Measurements from ENCODE around the gene CALN1.
"Not testable (repeated sequence)": the region's sequence is repeated elsewhere in the genome, so short reads cannot be mapped to it uniquely, and the experiment has no call there.

Gene CALN1

DNA sequence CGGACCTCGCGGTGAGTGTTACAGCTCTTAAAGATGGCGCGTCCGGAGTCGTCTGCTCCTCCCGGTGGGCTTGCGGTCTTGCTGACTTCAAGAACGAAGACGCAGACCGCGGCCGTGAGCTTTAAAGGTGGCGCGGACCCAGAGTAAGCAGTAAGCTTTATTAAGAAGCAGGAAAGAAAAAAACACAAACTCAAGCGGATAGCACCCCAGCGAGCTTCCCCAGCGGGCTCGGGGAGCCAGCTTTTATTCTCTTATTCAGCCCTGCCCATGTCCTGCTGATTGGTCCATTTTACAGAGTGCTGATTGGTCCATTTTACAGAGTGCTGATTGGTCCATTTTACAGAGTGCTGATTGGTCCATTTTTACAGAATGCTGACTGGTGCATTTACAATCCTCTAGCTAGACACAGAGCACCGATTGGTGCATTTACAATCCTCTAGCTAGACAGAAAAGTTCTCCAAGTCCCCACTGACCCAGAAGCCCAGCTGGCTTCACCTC is at the start of gene CALN1:
TSS of gene CALN1 (minus strand) at position 218 of the 498 bp plus-strand sequence.
- not testable (repeated sequence) for DNase-seq

DNA sequence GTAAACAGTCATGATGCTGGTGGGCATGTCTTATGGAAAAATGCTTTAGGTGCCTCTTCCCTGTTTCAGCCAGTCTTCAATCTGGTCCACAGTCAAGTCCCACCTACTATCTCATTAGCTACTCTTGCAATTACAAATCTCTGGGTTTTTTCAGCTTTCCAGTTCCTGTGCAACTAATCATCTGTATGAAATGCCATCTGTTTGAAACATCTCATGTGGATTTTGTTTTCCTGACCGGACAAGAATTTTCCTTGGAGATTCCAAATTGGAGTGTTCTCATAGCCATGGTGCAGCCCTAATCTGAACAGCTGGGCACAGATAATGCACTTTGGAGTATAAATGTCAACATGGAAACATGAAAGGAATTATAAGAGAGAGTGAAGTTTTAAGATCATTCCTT is 41.3 kb upstream of the CALN1 start:
- DNase-seq, result no peak

DNA sequence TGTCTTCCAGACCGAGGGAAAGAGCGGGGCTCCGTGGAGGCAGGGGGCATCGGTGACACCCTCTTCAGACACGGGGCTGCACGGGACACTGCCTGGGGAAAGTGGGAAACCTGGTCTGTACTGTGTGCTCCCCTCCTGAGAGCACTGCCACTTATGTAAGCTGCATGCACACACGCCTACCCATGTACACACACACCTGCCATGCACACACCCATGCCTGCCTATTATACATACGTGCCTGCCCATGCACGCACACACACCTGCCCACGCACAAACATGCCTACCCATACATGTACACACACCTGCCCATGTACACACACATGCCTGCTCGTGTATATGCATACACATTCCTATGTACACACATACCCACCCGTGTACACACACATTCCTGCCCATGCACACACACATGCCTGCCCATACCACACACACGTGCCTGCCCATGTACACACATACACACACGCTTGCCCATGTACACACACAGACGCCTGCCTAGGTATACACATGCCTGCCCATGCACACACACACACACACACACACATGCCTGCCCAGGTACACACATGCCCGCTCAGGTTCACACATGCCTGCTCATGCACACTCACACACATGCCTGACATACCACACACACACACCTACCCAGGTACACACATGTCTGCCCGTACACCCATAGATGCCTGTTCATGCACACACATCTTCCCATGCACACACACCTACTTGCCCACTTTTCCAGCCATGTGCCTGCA is 35.5 kb upstream of the CALN1 start:
- no peak for DNase-seq

DNA sequence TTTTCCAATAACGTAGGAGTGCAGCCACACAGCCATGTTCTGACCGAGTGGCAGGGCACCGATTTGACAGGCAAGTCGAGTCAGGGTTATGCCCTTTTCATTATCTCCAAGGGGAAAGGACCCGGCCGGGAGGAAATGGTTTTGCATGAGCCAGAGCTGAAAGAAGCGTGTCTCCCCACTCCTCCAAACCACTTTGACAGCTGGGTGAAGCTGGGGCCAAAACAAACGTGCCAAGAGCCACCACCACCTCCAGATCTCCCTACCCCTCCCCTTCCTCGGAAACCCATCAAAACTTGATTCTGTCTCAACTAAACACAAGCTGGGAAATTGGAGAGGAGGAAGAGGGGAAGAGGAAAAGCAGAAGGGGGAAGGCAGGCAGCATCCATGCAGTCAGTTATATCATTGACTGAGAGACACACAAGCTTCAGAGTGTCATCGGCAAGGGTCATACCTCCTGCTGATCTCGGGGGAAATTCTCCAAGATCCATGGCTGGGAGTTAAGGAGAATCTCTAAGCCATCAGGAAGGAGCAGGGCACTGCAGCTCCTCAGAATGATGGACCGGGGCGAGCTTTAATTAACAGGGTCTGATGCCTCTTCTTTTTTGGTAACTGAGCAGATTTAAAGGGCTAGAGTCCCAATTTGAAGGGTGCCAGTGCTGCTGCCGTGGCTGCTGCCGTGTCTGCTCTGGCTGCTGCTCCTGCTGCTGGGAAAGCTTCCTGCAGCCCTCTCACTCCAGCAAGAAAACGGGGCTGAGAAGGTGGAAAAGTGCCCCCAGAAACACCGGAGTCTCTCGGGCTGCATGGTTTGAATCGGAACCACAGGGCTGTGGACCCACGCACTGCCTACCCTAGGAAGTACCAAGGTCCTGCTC is 34.7 kb upstream of the CALN1 start:
- no peak for DNase-seq

DNA sequence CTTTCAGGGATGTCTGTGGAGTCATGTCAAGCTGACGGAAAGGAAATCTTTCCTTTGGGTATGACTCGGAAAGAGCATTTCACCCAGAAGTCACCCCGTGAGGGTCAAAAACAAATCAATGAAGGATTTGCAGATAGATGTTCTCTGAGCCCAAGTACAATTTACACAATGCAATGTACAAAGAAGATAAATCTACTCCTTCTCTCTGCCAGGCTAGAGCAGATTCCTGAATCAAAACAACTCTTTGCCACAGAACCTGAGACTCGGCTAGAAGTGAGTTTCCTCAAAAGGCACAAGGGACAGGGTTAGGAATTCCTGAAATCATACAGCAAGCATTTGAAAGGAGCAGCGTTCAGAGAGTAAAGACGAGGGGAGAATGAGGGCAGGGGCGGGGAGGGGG is 34.0 kb upstream of the CALN1 start:
- DNase-seq, result no peak

DNA sequence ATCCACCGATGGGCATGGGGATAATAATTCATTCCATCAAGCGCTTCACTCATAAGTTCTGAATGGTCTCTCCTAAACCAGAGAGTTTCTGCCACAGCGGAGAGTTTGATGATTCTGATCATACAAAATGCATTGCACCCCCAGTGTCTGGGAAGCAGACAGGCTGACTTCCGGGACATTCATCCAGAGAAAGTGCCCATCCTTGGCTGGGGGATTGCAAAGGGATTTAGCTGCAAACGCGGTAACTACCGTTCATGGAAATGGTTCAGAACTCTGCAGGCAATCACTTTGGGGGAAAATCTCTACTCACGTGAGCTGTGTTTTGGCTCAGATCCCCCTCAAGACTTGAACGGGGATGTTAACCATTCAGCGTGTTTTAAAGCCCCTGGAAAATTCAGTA is 33.4 kb upstream of the CALN1 start:
- no peak for DNase-seq

DNA sequence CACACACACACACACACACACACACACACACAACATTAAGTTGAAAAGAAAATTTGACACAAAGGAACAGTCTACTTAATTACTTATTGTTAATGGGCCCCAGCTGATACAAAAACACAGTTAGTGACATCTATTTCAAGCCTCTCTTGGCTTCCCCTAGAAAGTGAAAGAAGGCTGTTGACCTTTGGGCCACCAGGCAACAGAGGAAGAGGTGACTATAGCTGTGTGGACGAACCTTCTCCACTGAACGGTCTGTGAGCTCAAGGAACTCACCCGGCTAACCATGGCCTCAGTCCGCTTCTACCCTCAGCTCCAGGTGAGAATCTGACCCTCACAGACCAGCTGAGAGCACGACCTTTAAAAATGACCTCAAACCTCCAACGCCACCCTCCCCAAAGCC is 32.9 kb upstream of the CALN1 start:
- DNase-seq, result no peak

DNA sequence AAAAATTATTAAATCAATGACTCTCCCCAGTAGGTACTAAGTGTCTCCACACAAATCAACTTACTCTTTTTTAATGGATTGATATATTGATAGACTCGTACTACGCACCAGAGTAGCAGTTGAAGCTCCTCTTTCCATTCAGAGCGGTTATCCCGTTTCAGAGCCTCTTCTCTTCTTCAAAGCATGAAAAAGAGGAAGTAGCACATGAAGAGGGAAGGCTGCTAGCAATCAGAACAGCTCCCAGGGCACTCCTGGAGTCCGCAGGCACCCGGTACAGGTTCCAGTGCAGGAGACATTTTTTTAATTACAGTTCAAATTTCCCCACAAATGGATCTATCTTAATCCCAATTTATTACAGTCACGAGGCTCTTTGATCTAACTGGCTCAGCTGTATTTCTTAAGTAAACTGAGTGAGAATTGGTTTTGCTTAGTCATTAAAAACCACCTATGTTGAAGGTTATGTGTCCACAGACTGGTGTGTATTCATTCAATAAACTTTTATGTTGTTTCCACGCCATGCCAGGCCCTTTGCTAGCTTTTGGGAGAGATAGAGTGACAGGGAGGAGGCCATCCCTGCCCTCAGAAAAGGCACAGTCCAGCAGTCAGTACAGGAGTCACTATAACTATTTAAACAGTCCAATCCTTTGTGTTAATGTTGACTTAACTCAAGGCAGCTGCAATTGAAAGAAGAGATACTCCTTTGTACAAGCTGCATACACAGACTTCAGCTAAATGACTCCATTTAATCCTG is 32.1 kb upstream of the CALN1 start:
- no peak for DNase-seq

DNA sequence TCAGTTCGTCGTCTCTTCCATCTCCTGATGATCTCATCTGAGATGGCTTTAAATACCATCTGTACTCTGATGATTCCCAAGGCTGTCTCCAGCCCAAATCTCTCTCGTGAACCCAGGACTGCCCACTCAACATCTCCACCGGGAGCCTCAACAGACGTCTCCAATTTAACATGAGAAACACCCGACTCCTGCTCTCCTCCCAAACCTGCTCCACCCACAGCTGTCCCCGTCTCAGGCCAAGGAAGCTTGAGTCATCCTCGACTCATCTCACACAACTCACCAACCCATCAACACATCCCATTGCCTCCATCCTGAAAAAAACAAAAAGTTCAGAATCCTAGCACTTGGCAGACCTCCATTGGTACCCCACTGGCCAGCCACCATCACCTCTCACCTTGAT is 29.7 kb upstream of the CALN1 start:
- no peak for DNase-seq

DNA sequence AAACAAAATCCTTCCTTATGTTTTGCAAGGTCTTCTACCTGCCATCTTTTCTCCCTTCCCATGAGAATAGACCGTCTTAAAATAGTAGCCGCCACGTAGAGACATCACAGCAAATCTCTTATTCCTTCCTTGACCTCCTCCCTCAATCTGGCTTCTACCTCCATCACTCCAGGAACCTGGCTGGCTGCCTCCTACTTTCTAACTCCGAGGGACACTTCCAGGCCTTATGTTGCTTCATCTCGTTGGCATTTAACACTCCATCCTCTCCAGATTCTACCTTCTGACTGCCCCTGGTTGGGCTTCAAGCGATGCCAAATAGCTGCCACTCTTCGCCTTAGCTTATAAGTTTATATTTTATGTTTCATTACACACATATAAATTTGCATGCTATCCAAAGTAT is 26.4 kb upstream of the CALN1 start:
- no peak for DNase-seq

DNA sequence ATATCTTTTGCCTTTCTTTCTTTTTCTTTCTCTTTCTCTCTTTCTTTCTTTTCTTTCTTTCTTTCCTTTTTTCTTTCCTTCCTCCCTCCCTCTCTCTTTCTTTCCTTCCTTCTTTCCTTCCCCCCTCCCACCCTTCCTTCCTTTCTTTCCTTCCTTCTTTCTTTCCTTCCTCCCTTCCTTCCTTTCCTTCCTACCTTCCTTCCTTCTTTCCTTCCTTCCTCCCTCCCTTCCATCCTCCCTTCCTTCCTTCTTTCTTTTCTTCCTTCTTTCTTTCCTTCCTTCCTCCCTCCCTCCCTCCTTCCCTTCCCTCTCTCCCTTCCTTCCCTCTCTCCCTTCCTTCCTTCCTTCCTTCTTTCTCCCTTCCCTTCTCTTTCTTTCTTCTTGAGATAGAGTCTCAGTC is 25.5 kb upstream of the CALN1 start:
- DNase-seq, result no peak

DNA sequence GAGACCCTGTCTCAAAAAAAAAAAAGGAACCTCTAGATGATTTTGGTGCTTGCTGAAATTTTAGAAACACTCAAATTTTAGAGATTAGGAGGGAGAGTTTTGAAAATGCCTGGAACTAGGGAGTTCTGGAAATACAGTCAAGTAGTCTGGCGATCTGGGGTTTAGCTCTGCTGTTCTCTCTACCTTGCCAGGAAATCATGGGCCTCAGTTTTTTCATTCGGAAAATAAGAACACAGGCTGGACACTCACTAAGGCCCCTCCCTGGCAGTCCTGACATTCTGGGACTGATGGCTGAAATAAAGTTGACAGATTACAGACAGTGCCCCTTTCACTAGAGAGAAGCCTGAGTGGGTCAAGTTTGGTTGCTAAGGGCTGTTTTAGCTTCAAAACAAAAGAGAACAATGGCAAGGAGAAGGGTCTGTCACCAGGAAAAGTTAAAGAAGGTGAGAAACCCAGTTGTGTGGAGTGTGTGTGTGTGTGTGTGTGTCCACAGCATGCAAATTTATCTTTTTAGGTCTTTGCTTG is 25.0 kb upstream of the CALN1 start:
- DNase-seq, result no peak

DNA sequence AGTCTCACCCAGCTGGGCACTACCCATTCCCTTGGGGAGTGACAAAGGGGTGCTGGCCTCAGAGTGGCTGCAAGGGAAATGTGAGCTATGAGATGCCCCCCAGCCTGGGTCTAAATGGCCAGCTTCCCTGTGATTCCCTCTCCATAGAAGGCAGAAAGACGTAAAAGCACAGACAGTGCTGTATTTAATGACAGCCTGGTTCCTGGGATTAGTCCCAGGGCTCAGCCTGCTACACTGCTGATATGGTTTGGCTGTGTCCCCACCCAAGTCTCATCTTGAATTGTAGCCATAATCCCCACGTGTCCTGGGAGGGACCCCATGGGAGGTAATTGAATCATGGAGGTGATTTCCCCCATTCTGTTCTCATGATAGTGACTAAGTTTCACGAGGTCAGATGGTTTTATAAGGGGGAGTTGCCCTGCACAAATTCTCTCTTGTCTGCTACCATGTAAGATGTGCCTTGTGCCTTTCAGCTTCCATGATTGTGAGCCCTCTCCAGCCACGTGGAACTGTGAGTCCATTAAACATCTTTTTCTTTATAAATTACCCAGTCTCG is 23.9 kb upstream of the CALN1 start:
- no peak for DNase-seq

DNA sequence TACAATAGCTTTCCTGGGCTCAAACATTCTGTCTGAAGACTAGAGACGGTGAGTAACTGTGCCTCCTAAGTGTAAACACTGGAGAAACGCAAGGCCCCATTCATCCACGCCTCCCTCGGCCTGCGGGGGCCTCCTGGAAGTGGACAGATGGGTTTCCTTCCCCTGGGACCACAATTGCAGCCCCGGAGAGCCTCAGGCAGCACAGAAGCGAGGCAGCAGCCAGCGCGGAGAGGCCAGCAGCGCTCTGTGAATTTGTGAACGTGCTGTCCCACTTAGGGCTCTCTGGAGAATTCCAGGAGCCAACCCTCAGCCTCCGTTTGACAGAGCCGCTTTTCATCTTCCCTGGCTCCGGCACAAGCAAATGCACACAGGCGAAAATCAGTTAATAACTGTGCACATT is 23.2 kb upstream of the CALN1 start:
- no peak for DNase-seq

DNA sequence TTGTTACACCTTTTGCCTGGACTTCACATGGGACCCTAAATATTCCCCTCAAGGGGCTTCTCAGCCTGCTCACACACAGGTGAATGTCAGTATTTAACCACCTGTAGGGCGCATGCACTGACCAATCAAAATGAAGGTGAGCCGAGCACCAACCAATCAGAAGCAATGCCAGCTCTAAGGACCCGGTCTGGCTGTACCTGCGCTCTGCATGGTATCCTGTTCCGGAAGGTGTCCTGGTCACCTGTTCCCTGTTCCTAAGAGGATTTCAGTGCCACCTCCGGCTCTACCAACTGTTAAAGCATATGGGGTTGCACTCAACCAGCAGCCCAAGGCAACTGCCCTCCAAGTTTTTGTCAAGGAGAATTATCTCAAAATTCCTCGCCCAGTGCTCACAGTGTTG is 18.4 kb upstream of the CALN1 start:
- no peak for DNase-seq

DNA sequence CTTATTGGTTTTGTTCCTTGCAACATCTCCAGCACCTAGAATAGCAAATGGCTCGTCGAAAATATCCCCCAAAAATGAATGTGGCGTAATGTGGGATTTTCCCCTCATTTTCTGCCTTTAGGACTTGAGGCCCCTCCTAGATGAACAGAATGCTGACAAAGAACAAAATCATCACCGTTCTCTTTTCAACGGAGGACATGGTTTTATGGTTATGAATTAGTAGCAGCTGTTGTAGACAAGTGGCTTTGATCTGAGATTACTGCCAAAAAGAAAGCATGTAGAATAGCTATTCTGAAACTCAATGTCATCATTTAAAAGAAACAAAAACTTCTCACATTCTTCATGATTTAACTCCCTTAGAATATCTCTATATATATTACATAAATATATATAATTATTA is 17.2 kb upstream of the CALN1 start:
- DNase-seq, result no peak

DNA sequence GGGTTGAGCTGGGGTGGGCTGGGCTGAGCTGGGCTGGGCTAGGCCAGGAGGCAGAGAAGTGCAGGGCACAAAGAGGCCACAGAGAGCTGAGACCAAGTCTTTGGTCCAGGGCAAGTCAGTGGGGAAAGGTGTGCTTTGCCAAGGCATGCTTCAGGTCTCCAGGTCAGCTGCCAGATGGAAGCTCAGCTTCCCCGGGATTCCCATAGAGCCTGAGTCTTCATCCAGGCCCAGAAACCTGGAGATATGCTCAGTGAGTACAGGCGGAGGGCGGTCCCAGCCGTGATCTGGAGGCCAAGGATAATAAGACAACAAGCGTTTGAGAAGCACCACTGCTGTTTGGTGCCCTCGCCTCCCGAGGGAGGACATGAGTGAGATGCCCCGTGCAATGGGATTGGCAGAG is 4.7 kb upstream of the CALN1 start:
- no peak for DNase-seq

DNA sequence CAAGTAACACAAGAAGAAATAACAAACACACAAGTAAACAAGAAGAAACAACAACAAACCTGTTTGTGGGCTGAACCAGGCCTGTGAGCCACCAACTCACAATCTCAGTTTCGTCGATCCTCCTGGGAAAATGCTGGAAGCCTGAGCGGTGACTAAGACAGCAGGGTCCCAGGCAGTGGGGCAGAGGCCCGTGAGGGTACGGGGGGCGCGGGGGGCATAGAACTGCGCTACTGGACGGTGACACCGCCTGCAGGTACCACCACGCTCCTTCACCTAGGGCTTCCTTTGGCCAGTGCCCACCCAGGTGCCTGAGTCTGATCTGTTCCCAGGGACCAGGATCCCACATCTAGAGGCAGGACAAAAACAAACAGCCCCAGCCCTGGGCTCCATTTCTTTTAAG is 3.4 kb upstream of the CALN1 start:
- DNase-seq, result no peak

DNA sequence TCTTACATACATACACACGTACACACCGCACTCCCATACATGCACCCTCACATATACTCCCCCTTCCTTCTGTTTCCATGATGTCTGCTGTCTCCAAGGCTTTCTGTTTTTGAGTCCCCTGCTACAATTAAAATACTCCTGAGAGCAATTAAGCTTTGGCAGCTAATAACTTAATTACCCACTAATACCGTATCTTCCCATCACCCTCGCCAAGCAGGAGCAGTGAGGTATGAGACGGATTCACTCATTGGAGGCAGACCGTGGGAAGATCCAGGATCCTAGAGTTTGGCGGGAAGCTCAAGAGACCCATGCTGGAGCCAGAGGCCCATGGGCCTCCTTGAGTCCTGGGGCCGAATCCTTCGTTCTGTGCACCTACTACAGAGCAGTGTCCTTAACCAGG is 1.7 kb upstream of the CALN1 start:
- DNase-seq, result no peak

DNA sequence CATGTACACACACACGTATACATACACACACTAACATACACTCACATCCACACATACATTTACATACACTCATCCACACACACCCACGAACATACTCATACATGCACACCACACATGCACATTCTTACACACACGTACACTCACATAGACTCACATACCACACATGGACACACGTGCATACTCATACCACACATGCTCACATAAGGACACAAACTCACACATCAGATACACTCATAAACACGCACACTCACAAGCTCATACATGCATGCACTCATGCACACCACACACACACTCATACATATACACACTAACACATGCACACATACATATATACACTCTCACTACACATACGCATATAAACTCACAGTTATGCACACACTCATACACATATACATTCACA is 1.2 kb upstream of the CALN1 start:
- DNase-seq, result no peak

DNA sequence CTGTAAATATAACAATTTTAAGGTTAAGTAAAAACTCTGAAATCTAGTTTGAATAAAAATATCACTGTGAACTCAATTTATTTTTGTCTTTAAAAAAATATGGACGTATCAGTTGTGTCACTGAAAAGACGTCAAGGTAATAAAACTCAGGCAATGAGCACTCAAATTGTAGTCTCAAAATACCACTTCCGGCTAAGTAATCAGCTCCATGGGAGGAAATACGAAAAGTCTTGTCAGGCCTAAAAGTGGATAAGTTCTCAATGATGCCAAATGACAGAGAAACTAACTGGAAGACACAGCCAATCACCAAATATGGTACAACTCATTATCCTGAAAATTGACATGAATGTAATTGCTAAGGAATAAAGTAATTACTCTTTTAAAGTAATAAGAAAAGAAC is 719 bp downstream of the CALN1 start:
- no peak for DNase-seq

DNA sequence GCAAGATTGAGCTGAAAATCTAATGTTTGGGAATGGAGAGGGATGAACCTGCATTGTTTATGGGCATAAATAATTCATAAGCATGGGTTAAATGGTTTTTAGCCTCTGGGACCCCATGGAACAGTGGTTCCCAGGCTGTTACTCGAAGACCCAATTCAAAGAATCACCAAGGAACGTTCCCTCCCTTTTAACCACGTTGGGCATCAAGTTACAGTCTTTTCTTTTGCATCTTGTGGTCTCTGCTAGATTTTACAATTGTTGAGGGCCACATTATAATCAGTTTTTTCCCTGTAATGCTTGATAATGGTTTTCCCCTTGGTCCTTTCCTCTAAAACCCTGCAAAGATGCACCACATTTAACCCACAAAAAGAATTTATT is 2.5 kb downstream of the CALN1 start:
- no peak for DNase-seq
